Forelimb muscle (tissue), 1 donor: ENCODE data around the gene C1orf53. TPM values are rescaled to one million over a fixed set of nuclear protein-coding genes. Genes with fewer than 3 reads are reported as not detected.

Source experiments
- DNase-seq: peaks from one replicate; pipeline ENCODE4 v3.0.0-alpha.2; 2013; ENCODE audit warnings: low read depth
- polyA plus RNA-seq: library from polyadenylated mRNA; unstranded; fragments of 120-200 nt; gene quantifications from one replicate; pipeline ENCODE4 v1.2.1, GENCODE V29; 2013; ENCODE audit not compliant: insufficient read length

The C1orf53 gene
- polyA plus RNA-seq, 1 donor, result 1.8 TPM

- no peak for DNase-seq
Measured at GRCh38 chr1:197955486-197956394, 53.3 kb downstream of the C1orf53 start.

Other genes starting within 250 kb of the C1orf53 start
- gene DENND1B, start 127.2 kb upstream of the C1orf53 start, polyA plus RNA-seq, result 4.7 TPM
- gene LHX9, start 14.7 kb downstream of the C1orf53 start, polyA plus RNA-seq, result 0.76 TPM